Fibroblast of the aortic adventitia (primary cell): ENCODE results near the gene GARNL3. TPM values are rescaled to one million over a fixed set of nuclear protein-coding genes. Genes with fewer than 3 reads are reported as not detected.

Experiments used
- DNase-seq: peaks from one replicate; pipeline ENCODE4 v3.0.0-alpha.2; 2010; ENCODE audit warnings: low read depth
- H3K4me3 ChIP-seq: 2 replicates; pipeline ENCODE4 v1.5.1; 2011; ENCODE audit warnings: low read depth, mild to moderate bottlenecking, control low read depth, low read length, moderate library complexity
- total RNA-seq: library from RNA; depleted of rRNA; stranded (reverse); fragments of >200 nt; gene quantifications from 2 replicates; pipeline ENCODE4 v1.2.3, GENCODE V29; 2012; ENCODE audit warnings: low replicate concordance
- TF ChIP-seq, protein P1 (sequence below): IDR thresholded peaks from 2 replicates; pipeline ENCODE4 v1.5.1; 2011; ENCODE audit warnings: mild to moderate bottlenecking, low read length, control low read depth, inconsistent platforms; ENCODE audit not compliant: insufficient read depth

The GARNL3 gene
- total RNA-seq, 1 donor: 2.5 TPM

DNA sequence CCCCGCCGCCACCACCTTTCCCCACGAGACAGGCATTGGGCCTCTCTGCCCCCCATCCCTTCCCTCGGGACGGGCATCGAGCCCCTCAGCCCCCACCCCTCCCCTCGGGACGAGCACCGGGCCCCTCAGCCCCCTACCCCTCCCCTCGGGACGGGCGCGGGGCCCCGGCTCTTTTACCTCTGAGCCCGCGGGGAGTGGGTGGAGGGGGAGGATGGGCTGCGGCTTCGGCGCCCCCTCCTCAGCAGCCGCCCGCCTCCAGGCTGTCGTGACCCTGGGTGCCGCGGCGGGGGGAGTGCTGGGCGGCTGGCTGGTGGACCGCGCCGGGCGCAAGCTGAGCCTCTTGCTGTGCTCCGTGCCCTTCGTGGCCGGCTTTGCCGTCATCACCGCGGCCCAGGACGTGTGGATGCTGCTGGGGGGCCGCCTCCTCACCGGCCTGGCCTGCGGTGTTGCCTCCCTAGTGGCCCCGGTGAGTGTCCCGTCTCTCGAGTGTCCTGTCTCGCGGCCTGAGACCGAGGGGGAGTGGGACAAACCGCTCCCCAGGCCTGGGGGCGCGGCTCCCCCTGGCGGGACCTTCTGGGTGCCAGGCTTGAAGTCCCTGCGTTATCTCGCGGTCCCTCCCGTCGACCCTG lies 133.2 kb downstream of the GARNL3 start:
- TF ChIP-seq, protein P1, sequence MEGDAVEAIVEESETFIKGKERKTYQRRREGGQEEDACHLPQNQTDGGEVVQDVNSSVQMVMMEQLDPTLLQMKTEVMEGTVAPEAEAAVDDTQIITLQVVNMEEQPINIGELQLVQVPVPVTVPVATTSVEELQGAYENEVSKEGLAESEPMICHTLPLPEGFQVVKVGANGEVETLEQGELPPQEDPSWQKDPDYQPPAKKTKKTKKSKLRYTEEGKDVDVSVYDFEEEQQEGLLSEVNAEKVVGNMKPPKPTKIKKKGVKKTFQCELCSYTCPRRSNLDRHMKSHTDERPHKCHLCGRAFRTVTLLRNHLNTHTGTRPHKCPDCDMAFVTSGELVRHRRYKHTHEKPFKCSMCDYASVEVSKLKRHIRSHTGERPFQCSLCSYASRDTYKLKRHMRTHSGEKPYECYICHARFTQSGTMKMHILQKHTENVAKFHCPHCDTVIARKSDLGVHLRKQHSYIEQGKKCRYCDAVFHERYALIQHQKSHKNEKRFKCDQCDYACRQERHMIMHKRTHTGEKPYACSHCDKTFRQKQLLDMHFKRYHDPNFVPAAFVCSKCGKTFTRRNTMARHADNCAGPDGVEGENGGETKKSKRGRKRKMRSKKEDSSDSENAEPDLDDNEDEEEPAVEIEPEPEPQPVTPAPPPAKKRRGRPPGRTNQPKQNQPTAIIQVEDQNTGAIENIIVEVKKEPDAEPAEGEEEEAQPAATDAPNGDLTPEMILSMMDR: peak; percentile 29
- peak overlapping the region; percentile 64 for H3K4me3 ChIP-seq
- no peak for DNase-seq

DNA sequence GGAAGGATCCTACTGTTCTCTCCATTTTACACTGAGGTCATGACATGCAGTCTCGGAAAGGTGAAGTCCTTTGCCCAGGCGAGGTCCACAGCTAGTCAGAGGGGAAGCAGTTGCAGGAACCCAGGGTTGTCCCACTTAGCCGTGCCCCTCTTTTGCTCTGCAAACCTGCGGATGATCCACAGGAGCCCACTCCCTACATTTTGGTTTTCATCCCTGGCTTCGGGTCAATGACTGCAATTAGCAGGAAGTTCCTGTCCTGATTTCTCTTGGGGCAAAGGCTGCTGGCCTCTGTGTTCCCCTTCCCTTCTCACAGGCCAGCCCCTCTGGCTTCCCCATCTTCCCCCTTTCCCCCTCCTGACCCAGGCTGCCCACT lies 133.7 kb downstream of the GARNL3 start:
- DNase-seq: no peak

DNA sequence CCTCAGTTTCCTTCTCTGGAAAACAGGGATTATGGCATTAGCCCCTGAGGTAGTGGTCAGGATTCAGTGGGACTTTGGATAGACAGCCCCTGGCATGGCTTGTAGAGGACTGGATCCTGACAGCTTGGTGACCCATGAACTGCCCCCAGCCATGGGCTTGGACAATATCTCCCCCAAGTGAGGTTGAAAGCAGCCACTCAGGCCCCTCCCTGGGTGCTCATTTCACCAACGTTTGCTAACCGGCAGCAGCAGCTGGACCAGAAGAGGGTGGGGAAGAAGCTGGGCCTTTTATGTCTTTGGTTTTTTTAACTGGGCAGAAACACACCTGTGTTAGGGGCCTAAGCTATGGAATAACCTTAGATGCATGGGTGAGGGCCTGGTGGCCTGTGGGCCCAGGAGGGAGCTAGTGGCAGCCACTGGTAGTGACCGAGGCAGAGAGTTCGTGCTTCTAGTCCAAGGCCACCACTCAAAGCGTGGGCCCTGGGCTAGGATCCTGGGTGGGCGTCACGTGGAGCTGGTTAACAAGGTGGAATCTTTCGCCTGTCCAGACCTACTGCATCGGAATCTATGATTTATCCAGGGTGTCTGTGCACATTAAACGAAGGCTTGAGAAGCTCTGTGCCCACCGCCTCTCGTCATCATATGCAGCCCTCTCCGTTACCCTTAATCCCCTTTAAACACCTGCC lies 134.3 kb downstream of the GARNL3 start:
- TF ChIP-seq, protein P1: no peak
- DNase-seq: no peak
- H3K4me3 ChIP-seq: no peak overlapping the region

More for the DNA sequence above, 133.7 kb downstream of the GARNL3 start:
- TF ChIP-seq, protein P1: no peak
- H3K4me3 ChIP-seq: peak overlapping the region; percentile 64

DNA sequence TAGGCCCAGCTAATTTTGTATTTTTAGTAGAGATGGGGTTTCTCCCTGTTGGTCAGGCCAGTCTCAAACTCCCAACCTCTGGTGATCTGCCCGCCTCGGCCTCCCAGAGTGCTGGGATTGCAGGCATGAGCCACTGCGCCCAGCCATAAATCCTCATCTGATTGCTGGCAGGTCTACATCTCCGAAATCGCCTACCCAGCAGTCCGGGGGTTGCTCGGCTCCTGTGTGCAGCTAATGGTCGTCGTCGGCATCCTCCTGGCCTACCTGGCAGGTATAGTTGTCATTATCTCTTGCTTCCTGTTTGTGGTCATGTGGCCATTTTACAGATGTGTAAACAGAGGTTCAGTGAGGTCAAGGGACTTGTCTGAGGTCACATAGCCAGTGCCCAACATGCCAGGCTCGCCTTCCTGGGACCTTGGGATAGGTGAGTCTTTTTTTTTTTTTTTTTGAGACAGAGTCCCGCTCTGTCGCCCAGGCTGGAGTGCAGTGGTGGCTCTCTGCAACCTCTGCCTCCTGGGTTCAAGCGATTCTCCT lies 135.2 kb downstream of the GARNL3 start:
- H3K4me3 ChIP-seq: no peak overlapping the region
- TF ChIP-seq, protein P1: no peak
- DNase-seq: no peak

DNA sequence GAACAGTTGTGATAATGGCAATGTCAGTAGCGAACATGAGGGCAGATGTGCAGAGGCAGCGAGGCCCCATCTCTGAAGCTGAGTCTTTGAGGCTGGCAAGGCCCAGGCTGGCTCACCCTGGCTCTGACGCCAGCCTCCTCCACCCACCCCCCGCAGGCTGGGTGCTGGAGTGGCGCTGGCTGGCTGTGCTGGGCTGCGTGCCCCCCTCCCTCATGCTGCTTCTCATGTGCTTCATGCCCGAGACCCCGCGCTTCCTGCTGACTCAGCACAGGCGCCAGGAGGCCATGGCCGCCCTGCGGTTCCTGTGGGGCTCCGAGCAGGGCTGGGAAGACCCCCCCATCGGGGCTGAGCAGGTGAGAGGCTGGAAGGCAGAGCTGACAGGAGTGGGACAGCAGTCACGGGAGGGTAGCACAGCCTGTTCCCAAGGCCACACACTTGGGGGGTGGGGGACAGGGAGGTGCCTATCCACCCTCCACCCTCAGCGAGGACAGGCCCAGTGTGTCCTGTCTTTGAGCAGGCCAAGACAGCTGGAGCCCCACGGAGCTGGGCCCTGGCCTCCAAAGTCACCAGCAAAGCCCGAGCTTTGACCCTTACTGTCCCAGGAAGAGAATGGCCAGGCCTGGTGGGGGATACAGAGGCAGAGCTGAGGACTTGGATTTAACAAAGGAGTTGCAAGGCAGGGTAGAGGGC lies 138.0 kb downstream of the GARNL3 start:
- DNase-seq: no peak
- TF ChIP-seq, protein P1: no peak
- H3K4me3 ChIP-seq: no peak overlapping the region

DNA sequence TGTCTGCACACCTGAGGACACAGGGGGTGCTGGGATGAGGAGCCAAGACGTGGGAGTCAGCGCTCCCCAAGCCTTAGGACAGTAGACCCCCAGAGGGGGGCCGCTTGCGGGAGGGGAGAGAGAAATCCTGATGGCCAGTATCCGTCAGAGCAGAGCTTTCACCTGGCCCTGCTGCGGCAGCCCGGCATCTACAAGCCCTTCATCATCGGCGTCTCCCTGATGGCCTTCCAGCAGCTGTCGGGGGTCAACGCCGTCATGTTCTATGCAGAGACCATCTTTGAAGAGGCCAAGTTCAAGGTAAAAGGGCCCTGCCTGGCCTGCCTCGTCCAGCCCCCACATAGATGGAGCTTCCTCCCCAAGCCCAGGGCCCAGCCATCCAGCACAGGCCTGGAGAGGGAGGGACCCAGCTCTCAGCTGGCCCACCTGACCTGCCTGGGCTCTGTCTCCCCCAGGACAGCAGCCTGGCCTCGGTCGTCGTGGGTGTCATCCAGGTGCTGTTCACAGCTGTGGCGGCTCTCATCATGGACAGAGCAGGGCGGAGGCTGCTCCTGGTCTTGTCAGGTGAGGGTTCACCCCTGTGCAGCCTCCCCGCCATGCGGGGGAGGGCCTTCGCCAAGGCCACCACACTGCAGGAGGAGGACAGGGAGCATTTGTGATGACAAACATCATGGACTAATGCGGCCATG lies 139.1 kb downstream of the GARNL3 start:
- no peak for DNase-seq
- TF ChIP-seq, protein P1: no peak
- H3K4me3 ChIP-seq: no peak overlapping the region
